BLaER1 treated with 17β-estradiol and CSF1 and Interleukin-3, amounts not matched to agents 10 nM and 100 nM (cell line): ENCODE measurements around the gene TMTC3.

Experiments used
- H3K27ac ChIP-seq, 11 experiments: shearing (Covaris generic); formaldehyde crosslinking; 2 replicates each; pipeline ENCODE4 v1.8.1; 2022
- H3K27me3 ChIP-seq, 11 experiments: shearing (Covaris generic); formaldehyde crosslinking; 2 replicates each; pipeline ENCODE4 v1.8.1; 2022
- H3K36me3 ChIP-seq, 11 experiments: shearing (Covaris generic); formaldehyde crosslinking; 2 replicates each; pipeline ENCODE4 v1.8.1; 2022
- H3K4me1 ChIP-seq, 10 experiments: shearing (Covaris generic); formaldehyde crosslinking; 2 replicates each; pipeline ENCODE4 v1.8.1; 2022
- H3K4me2 ChIP-seq, 11 experiments: shearing (Covaris generic); formaldehyde crosslinking; 2 replicates each; pipeline ENCODE4 v1.8.1; 2022
- H3K4me3 ChIP-seq, 10 experiments: shearing (Covaris generic); formaldehyde crosslinking; 2 replicates each; pipeline ENCODE4 v1.8.1; 2022
- H3K9ac ChIP-seq, 11 experiments: shearing (Covaris generic); formaldehyde crosslinking; 2 replicates each; pipeline ENCODE4 v1.8.1; 2022
- H3K9me3 ChIP-seq, 11 experiments: shearing (Covaris generic); formaldehyde crosslinking; replicated peaks in 1 of 11; 2 replicates each; pipeline ENCODE4 v1.8.1; 2022
- H4K20me1 ChIP-seq, 11 experiments: shearing (Covaris generic); formaldehyde crosslinking; 2 replicates each; pipeline ENCODE4 v1.8.1; 2022
- Cebpa-rat ChIP-seq, 11 experiments: shearing (Covaris generic); IDR thresholded peaks; 2 replicates each; pipeline ENCODE4 v1.8.1; 2022

TMTC3 gene

GRCh38 chr12:88243982-88244381, 101.9 kb downstream of the TMTC3 start:
- H3K36me3 ChIP-seq = no peaks in the 10 kb centered on the region
- H4K20me1 ChIP-seq = no peaks in the 10 kb centered on the region
- H3K4me1 ChIP-seq = peaks cover 0 to 13% (median 0%) of the 10 kb centered on the region in 10 experiments; a peak in 4 of 20 replicates
- TF ChIP-seq Cebpa-rat (IDR thresholded peaks at IDR 0.05) = no peak
- no peak overlapping the region for H3K9ac ChIP-seq
- H3K9me3 ChIP-seq = peaks cover 0 to 4% (median 0%) of the 10 kb centered on the region in 11 experiments; a peak in 4 of 22 replicates
- no peak overlapping the region for H3K4me2 ChIP-seq
- no peak overlapping the region for H3K27ac ChIP-seq
- no peak overlapping the region for H3K4me3 ChIP-seq
- no peaks in the 10 kb centered on the region for H3K27me3 ChIP-seq

GRCh38 chr12:88245905-88246304, 103.8 kb downstream of the TMTC3 start:
- no peak for TF ChIP-seq Cebpa-rat (IDR thresholded peaks at IDR 0.05)
- Histone ChIP-seq H3K4me2 (no peak overlapping the region), H3K9me3 (no peaks in the 10 kb centered on the region), H3K4me3 (no peak overlapping the region), H3K36me3 (no peaks in the 10 kb centered on the region), H3K27me3 (no peaks in the 10 kb centered on the region), H4K20me1 (no peaks in the 10 kb centered on the region), H3K9ac (no peak overlapping the region), H3K4me1 (peaks cover 0 to 13% (median 0%) of the 10 kb centered on the region in 10 experiments; a peak in 4 of 20 replicates), H3K27ac (no peak overlapping the region)

GRCh38 chr12:88247241-88247643, 105.1 kb downstream of the TMTC3 start:
- no peak overlapping the region for H3K27ac ChIP-seq
- H3K36me3 ChIP-seq = no peaks in the 10 kb centered on the region
- H3K27me3 ChIP-seq = no peaks in the 10 kb centered on the region
- H3K9me3 ChIP-seq = no peaks in the 10 kb centered on the region
- no peaks in the 10 kb centered on the region for H4K20me1 ChIP-seq
- no peak overlapping the region for H3K4me3 ChIP-seq
- no peak overlapping the region for H3K4me2 ChIP-seq
- no peak for TF ChIP-seq Cebpa-rat (IDR thresholded peaks at IDR 0.05)
- H3K4me1 ChIP-seq = peaks cover 0 to 8% (median 0%) of the 10 kb centered on the region in 10 experiments; a peak in 4 of 20 replicates
- no peak overlapping the region for H3K9ac ChIP-seq

- Histone ChIP-seq H3K27ac (no peak overlapping the region), H3K9me3 (no peaks in the 10 kb centered on the region), H3K27me3 (no peaks in the 10 kb centered on the region)
Measured at GRCh38 chr12:88248606-88249005, 106.5 kb downstream of the TMTC3 start.

More at GRCh38 chr12:88248606-88249005, 106.5 kb downstream of the TMTC3 start:
- TF ChIP-seq Cebpa-rat (IDR thresholded peaks at IDR 0.05) = no peak
- H3K36me3 ChIP-seq = no peaks in the 10 kb centered on the region
- H3K4me3 ChIP-seq = no peak overlapping the region
- H3K9ac ChIP-seq = no peak overlapping the region
- no peak overlapping the region for H3K4me2 ChIP-seq
- H3K4me1 ChIP-seq = no peaks in the 10 kb centered on the region
- H4K20me1 ChIP-seq = no peaks in the 10 kb centered on the region
